HCT116 (cell line): ENCODE results near the gene SAMSN1. TPM values are rescaled to one million over a fixed set of nuclear protein-coding genes. Genes with fewer than 3 reads are reported as not detected.

Experiments used
- ATAC-seq: fragments of 200-7000 bp; cut with Tn5 transposase; 2 replicates; pipeline ENCODE4 v1.9.1; 2020; ENCODE audit warnings: mild to moderate bottlenecking, moderate library complexity
- BruUV-seq: library from RNA; stranded (reverse); fragments of 400-500 nt; replicated peaks from 2 replicates; lab custom pipeline; 2021; lab: Mats Ljungman, UMichigan
- CTCF ChIA-PET: fragments of 300-600 bp; sonication (Branson Sonifier 250); formaldehyde crosslinking; loops from one replicate; lab custom pipeline; 2021; ENCODE audit warnings: antibody characterized with exemption; lab: Charles Lee
- POLR2A ChIA-PET: fragments of 300-600, 350-600 bp; sonication (Branson Sonifier 250); formaldehyde crosslinking; loops from one replicate; lab custom pipeline; 2021; ENCODE audit warnings: antibody characterized with exemption; lab: Charles Lee
- RAD21 ChIA-PET, 2 experiments: fragments of 300-600 bp; sonication (Branson Sonifier 250); formaldehyde crosslinking; loops; one replicate each; lab custom pipeline; 2023; ENCODE audit warnings: low total read pairs in 2 of 2; ENCODE audit not compliant: uncharacterized antibody in 2 of 2, unreplicated experiment in 2 of 2, low non-redundant PET in 1 of 2; lab: Charles Lee
- DNase-seq: peaks from one replicate; pipeline ENCODE4 v3.0.0-alpha.2; 2010; ENCODE audit warnings: low read depth, low spot score
- H2AFZ ChIP-seq: fragments of 200-600 bp; shearing (Covaris generic), sonication (generic); 2 replicates; pipeline ENCODE4 v1.6.1; 2017; ENCODE audit warnings: low read depth, mixed run types, mixed read lengths, antibody characterized with exemption, low read length; ENCODE audit not compliant: poor library complexity, severe bottlenecking
- H3K27ac ChIP-seq: 2 replicates; pipeline ENCODE4 v1.5.1; 2012; ENCODE audit warnings: low read depth, low read length
- H3K27me3 ChIP-seq: fragments of 200-600 bp; sonication (generic); 2 replicates; pipeline ENCODE4 v1.6.1; 2016; ENCODE audit warnings: mixed run types, low read length, mixed read lengths; ENCODE audit not compliant: insufficient read depth
- H3K36me3 ChIP-seq, 2 experiments: fragments of 200-500 bp in 1 of 2; fragments of 200-600 bp in 1 of 2; sonication (Bioruptor generic) in 1 of 2; sonication (generic) in 1 of 2; 2 replicates each; pipeline versions ENCODE4 v1.5.1 to v1.6.1; 2014 to 2016; ENCODE audit warnings: low read length in 2 of 2, inconsistent platforms in 1 of 2, mixed read lengths in 1 of 2, mixed run types in 1 of 2; ENCODE audit not compliant: insufficient read depth in 2 of 2, control insufficient read depth in 1 of 2
- H3K4me1 ChIP-seq, 2 experiments: fragments of 200-600 bp in 1 of 2; sonication (generic) in 1 of 2; 2 replicates each; pipeline versions ENCODE4 v1.5.1 to v1.6.1; 2012 to 2017; ENCODE audit warnings: low read length in 2 of 2, inconsistent platforms in 1 of 2, mild to moderate bottlenecking in 1 of 2, mixed read lengths in 1 of 2, mixed run types in 1 of 2, moderate library complexity in 1 of 2; ENCODE audit not compliant: insufficient read depth in 2 of 2, control insufficient read depth in 1 of 2
- H3K4me2 ChIP-seq: fragments of 200-600 bp; sonication (generic); 2 replicates; pipeline ENCODE4 v1.6.1; 2017; ENCODE audit warnings: mixed run types, low read length, mixed read lengths
- H3K4me3 ChIP-seq, 2 experiments: fragments of 200-600 bp in 1 of 2; sonication (generic) in 1 of 2; replicated peaks in 1 of 2; 2 replicates each; pipeline ENCODE4 v1.5.1; 2011 to 2016; ENCODE audit warnings: low read length in 2 of 2, control low read depth in 1 of 2, low read depth in 1 of 2, mild to moderate bottlenecking in 1 of 2, mixed read lengths in 1 of 2, mixed run types in 1 of 2
- H3K79me2 ChIP-seq: fragments of 200-600 bp; sonication (generic); 2 replicates; pipeline ENCODE4 v1.6.1; 2017; ENCODE audit warnings: mild to moderate bottlenecking, mixed run types, low read length, moderate library complexity, mixed read lengths; ENCODE audit not compliant: insufficient read depth
- H3K9ac ChIP-seq: fragments of 200-600 bp; sonication (generic); 2 replicates; pipeline ENCODE4 v1.6.1; 2016; ENCODE audit warnings: low read length, mixed read lengths
- H3K9me2 ChIP-seq: fragments of 200-600 bp; sonication (generic), shearing (Covaris generic); 2 replicates; pipeline ENCODE4 v1.6.1; 2017; ENCODE audit warnings: mixed run types, mild to moderate bottlenecking, moderate library complexity; ENCODE audit not compliant: insufficient read depth
- H3K9me3 ChIP-seq, 2 experiments: fragments of 200-500 bp in 1 of 2; fragments of 200-600 bp in 1 of 2; sonication (Bioruptor generic) in 1 of 2; sonication (generic) in 1 of 2; 2 replicates each; pipeline ENCODE4 v1.6.1; 2014 to 2017; ENCODE audit warnings: low read length in 2 of 2, mixed read lengths in 2 of 2, inconsistent platforms in 1 of 2, low read depth in 1 of 2, mild to moderate bottlenecking in 1 of 2, mixed run types in 1 of 2, moderate library complexity in 1 of 2; ENCODE audit not compliant: control insufficient read depth in 1 of 2, insufficient read depth in 1 of 2
- H4K20me1 ChIP-seq: fragments of 200-600 bp; sonication (generic), shearing (Covaris generic); 2 replicates; pipeline ENCODE4 v1.6.1; 2017; ENCODE audit warnings: mixed run types, mild to moderate bottlenecking, moderate library complexity; ENCODE audit not compliant: insufficient read depth
- ATF3 ChIP-seq: IDR thresholded peaks from 2 replicates; pipeline ENCODE4 v1.6.1; 2012
- CBX3 ChIP-seq: IDR thresholded peaks from 2 replicates; pipeline ENCODE4 v1.6.1; 2012; ENCODE audit warnings: low read depth
- CEBPB ChIP-seq: IDR thresholded peaks from 2 replicates; pipeline ENCODE4 v1.6.1; 2012; ENCODE audit warnings: low read depth
- EGR1 ChIP-seq: IDR thresholded peaks from 2 replicates; pipeline ENCODE4 v1.6.1; 2012; ENCODE audit warnings: low read depth
- EZH2 ChIP-seq: fragments of 200-600 bp; sonication (generic); IDR thresholded peaks from 2 replicates; pipeline ENCODE4 v1.6.1; 2017; ENCODE audit warnings: antibody characterized with exemption, mixed run types
- EZH2phosphoT487 ChIP-seq: fragments of 200-600 bp; IDR thresholded peaks from 2 replicates; pipeline ENCODE4 v1.6.1; 2018; ENCODE audit warnings: antibody characterized with exemption, borderline replicate concordance
- JUND ChIP-seq: IDR thresholded peaks from 2 replicates; pipeline ENCODE4 v1.6.1; 2012
- POLR2A ChIP-seq: IDR thresholded peaks from 2 replicates; pipeline ENCODE4 v1.7.0; 2011; ENCODE audit warnings: borderline replicate concordance; ENCODE audit not compliant: insufficient read depth, insufficient read length; ENCODE audit errors: extremely low read depth
- RAD21 ChIP-seq: IDR thresholded peaks from 2 replicates; pipeline ENCODE4 v1.6.1; 2012; ENCODE audit warnings: low read depth, mild to moderate bottlenecking
- SIN3A ChIP-seq: IDR thresholded peaks from 2 replicates; pipeline ENCODE4 v1.6.1; 2012; ENCODE audit warnings: low read depth
- SP1 ChIP-seq: IDR thresholded peaks from 2 replicates; pipeline ENCODE4 v1.6.1; 2012; ENCODE audit warnings: low read depth
- SRF ChIP-seq: IDR thresholded peaks from 2 replicates; pipeline ENCODE4 v1.6.1; 2012; ENCODE audit warnings: low read depth
- TCF7L2 ChIP-seq: IDR thresholded peaks from 2 replicates; pipeline ENCODE4 v1.7.0; 2011; ENCODE audit warnings: borderline replicate concordance, inconsistent platforms; ENCODE audit not compliant: insufficient read depth, insufficient read length; ENCODE audit errors: extremely low read depth
- YY1 ChIP-seq: IDR thresholded peaks from 2 replicates; pipeline ENCODE4 v1.6.1; 2011; ENCODE audit warnings: low read length, low read depth, moderate library complexity, mild to moderate bottlenecking; ENCODE audit not compliant: insufficient replicate concordance; ENCODE audit errors: extremely low read depth
- ZBTB33 ChIP-seq: IDR thresholded peaks from 2 replicates; pipeline ENCODE4 v1.6.1; 2011; ENCODE audit warnings: mild to moderate bottlenecking, low read length, moderate library complexity; ENCODE audit not compliant: insufficient replicate concordance; ENCODE audit errors: extremely low read depth
- ZNF274 ChIP-seq: fragments of 200-500 bp; sonication (Bioruptor generic); IDR thresholded peaks from 2 replicates; pipeline ENCODE4 v1.6.1; 2014; ENCODE audit warnings: mild to moderate bottlenecking, low read depth, low read length, inconsistent platforms
- intact Hi-C: fragments of 100-400 bp; cut with micrococcal nuclease; formaldehyde crosslinking; loops from 2 replicates; pipeline ENCODE4 v1.10.0; 2022
- total RNA-seq: library from RNA; stranded (reverse); gene quantifications from one replicate; pipeline ENCODE4 v1.2.1, GENCODE V29; 2021; ENCODE audit not compliant: unreplicated experiment
- TF ChIP-seq, protein P1 (sequence below): IDR thresholded peaks from 2 replicates; pipeline ENCODE4 v1.6.1; 2012
- TF ChIP-seq, protein P2 (sequence below), 3 experiments: fragments of 200-600 bp in 1 of 3; sonication (generic) in 1 of 3; IDR thresholded peaks in 2 of 3; conservative IDR thresholded peaks in 1 of 3; 2 replicates each; pipeline ENCODE4 v1.5.1; 2012 to 2017; ENCODE audit warnings: low read depth in 2 of 3, low read length in 2 of 3, antibody characterized with exemption in 1 of 3, borderline replicate concordance in 1 of 3, control low read depth in 1 of 3, mild to moderate bottlenecking in 1 of 3, mixed read lengths in 1 of 3, mixed run types in 1 of 3, moderate library complexity in 1 of 3; ENCODE audit not compliant: insufficient read depth in 1 of 3
- TF ChIP-seq, protein P3 (sequence below): IDR thresholded peaks from 2 replicates; pipeline ENCODE4 v1.6.1; 2012; ENCODE audit warnings: low read depth

SAMSN1 gene
- total RNA-seq, 1 experiment from 2014 or later: 0.57 TPM

DNA sequence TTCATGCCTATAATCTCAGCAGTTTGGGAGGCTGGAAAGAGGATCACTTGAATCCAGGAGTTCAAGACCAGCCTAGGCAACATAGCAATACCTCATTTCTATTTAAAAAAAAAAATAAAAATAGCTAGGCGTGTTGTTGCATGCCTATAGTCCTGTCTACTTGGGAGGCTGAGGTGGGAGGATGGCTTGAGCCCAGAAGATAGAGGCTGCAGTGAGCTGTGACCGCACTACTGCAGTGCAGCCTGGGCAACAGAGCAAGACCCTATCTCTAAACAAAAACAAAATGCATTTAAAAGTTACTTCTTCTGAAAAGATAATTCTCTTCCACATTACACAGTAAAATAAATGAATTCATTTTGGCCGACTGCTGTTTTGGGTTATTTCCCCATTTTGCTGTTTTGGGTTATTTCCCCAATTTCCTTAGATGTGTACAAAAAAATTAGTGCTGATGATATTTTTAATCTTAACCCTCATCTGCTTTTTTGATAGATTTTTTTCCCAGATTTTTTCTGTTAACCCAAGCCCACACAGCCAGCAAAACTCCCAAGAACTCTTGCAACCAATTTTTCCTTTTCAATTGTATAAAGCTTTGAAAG lies 23.0 kb upstream of the SAMSN1 start:
- ATAC-seq: no peak
- RAD21 ChIA-PET: no interaction called here
- CTCF ChIA-PET: no interaction called here
- no peaks in the 10 kb centered on the region for H3K9me3 ChIP-seq
- no peak for DNase-seq
- no peak overlapping the region for H3K4me2 ChIP-seq
- H3K79me2 ChIP-seq: no peaks in the 10 kb centered on the region
- no peaks in the 10 kb centered on the region for H4K20me1 ChIP-seq
- 0 out of 4 replicates have a peak, but pooled peaks cover 0 to 3% of the 10 kb centered on the region in 2 experiments for H3K4me1 ChIP-seq
- TF ChIP-seq EZH2phosphoT487 (no peak), TCF7L2 (no peak), JUND (no peak), RAD21 (no peak), SIN3A (no peak), EZH2 (no peak), SRF (no peak), CBX3 (no peak), ZBTB33 (no peak), CEBPB (no peak), POLR2A (no peak), SP1 (no peak), YY1 (no peak), EGR1 (no peak), ATF3 (no peak), ZNF274 (no peak)
- TF ChIP-seq, protein P1, sequence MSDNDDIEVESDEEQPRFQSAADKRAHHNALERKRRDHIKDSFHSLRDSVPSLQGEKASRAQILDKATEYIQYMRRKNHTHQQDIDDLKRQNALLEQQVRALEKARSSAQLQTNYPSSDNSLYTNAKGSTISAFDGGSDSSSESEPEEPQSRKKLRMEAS: no peak
- TF ChIP-seq, protein P2, sequence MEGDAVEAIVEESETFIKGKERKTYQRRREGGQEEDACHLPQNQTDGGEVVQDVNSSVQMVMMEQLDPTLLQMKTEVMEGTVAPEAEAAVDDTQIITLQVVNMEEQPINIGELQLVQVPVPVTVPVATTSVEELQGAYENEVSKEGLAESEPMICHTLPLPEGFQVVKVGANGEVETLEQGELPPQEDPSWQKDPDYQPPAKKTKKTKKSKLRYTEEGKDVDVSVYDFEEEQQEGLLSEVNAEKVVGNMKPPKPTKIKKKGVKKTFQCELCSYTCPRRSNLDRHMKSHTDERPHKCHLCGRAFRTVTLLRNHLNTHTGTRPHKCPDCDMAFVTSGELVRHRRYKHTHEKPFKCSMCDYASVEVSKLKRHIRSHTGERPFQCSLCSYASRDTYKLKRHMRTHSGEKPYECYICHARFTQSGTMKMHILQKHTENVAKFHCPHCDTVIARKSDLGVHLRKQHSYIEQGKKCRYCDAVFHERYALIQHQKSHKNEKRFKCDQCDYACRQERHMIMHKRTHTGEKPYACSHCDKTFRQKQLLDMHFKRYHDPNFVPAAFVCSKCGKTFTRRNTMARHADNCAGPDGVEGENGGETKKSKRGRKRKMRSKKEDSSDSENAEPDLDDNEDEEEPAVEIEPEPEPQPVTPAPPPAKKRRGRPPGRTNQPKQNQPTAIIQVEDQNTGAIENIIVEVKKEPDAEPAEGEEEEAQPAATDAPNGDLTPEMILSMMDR (IDR thresholded peaks at IDR 0.05 in 2 of 3, conservative IDR thresholded peaks at IDR 0.05 in 1 of 3; ENCODE audit: borderline replicate concordance in 1 of 3, insufficient read depth in 1 of 3, low read depth in 2 of 3, low read length in 2 of 3): no peak
- TF ChIP-seq, protein P3, sequence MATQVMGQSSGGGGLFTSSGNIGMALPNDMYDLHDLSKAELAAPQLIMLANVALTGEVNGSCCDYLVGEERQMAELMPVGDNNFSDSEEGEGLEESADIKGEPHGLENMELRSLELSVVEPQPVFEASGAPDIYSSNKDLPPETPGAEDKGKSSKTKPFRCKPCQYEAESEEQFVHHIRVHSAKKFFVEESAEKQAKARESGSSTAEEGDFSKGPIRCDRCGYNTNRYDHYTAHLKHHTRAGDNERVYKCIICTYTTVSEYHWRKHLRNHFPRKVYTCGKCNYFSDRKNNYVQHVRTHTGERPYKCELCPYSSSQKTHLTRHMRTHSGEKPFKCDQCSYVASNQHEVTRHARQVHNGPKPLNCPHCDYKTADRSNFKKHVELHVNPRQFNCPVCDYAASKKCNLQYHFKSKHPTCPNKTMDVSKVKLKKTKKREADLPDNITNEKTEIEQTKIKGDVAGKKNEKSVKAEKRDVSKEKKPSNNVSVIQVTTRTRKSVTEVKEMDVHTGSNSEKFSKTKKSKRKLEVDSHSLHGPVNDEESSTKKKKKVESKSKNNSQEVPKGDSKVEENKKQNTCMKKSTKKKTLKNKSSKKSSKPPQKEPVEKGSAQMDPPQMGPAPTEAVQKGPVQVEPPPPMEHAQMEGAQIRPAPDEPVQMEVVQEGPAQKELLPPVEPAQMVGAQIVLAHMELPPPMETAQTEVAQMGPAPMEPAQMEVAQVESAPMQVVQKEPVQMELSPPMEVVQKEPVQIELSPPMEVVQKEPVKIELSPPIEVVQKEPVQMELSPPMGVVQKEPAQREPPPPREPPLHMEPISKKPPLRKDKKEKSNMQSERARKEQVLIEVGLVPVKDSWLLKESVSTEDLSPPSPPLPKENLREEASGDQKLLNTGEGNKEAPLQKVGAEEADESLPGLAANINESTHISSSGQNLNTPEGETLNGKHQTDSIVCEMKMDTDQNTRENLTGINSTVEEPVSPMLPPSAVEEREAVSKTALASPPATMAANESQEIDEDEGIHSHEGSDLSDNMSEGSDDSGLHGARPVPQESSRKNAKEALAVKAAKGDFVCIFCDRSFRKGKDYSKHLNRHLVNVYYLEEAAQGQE: no peak
- no peaks in the 10 kb centered on the region for H3K27me3 ChIP-seq
- POLR2A ChIA-PET: no interaction called here
- no peak overlapping the region for H3K9ac ChIP-seq
- no peaks in the 10 kb centered on the region for H3K36me3 ChIP-seq
- H3K27ac ChIP-seq: no peak overlapping the region
- no peak overlapping the region for H2AFZ ChIP-seq
- intact Hi-C loops: no loop called here
- no peak overlapping the region for H3K4me3 ChIP-seq
- no TSS peak for BruUV-seq
- no peaks in the 10 kb centered on the region for H3K9me2 ChIP-seq
